ENCODE measurements around the gene JAKMIP1.

- TF ChIP-seq CTCF (IDR thresholded peaks at IDR 0.05), result no peak
- TF ChIP-seq POLR2AphosphoS5 (IDR thresholded peaks at IDR 0.05), result no peak
- TF ChIP-seq POLR2A (IDR thresholded peaks at IDR 0.05), result no peak
Measured at GRCh38 chr4:6111354-6111960, 88.9 kb downstream of the JAKMIP1 start.
